ENCODE measurements around the gene ZNF277.

- TF ChIP-seq, protein P1, sequence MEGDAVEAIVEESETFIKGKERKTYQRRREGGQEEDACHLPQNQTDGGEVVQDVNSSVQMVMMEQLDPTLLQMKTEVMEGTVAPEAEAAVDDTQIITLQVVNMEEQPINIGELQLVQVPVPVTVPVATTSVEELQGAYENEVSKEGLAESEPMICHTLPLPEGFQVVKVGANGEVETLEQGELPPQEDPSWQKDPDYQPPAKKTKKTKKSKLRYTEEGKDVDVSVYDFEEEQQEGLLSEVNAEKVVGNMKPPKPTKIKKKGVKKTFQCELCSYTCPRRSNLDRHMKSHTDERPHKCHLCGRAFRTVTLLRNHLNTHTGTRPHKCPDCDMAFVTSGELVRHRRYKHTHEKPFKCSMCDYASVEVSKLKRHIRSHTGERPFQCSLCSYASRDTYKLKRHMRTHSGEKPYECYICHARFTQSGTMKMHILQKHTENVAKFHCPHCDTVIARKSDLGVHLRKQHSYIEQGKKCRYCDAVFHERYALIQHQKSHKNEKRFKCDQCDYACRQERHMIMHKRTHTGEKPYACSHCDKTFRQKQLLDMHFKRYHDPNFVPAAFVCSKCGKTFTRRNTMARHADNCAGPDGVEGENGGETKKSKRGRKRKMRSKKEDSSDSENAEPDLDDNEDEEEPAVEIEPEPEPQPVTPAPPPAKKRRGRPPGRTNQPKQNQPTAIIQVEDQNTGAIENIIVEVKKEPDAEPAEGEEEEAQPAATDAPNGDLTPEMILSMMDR (IDR thresholded peaks at IDR 0.05; ENCODE audit: insufficient read depth, low read length, poor library complexity, severe bottlenecking) = no peak
- TF ChIP-seq EZH2phosphoT487 (conservative IDR thresholded peaks at IDR 0.05; ENCODE audit: low read length) = no peak
These were observed 140.6 kb downstream of the ZNF277 start for GRCh38 chr7:112347088-112347487.
